ENCODE measurements around the gene MICU1.

GRCh38 chr10:72523062-72523461 lies 102.8 kb downstream of the MICU1 start:
- no peak for TF ChIP-seq POLR2AphosphoS5 (IDR thresholded peaks at IDR 0.05)
- TF ChIP-seq CTCF (IDR thresholded peaks at IDR 0.05) = no peak
- no peak for TF ChIP-seq POLR2A (IDR thresholded peaks at IDR 0.05)
- no peak for TF ChIP-seq EP300 (IDR thresholded peaks at IDR 0.05)

All from upper lobe of left lung (tissue), 4 donors.